GM21381 (cell line): ENCODE results near the gene SLC22A23.

Source experiments
- ATAC-seq: cut with Tn5 transposase; IDR thresholded peaks from one replicate; pipeline ENCODE4 v1.9.1; 2021; ENCODE audit warnings: mild to moderate bottlenecking, moderate library complexity; ENCODE audit not compliant: unreplicated experiment

The SLC22A23 gene

DNA sequence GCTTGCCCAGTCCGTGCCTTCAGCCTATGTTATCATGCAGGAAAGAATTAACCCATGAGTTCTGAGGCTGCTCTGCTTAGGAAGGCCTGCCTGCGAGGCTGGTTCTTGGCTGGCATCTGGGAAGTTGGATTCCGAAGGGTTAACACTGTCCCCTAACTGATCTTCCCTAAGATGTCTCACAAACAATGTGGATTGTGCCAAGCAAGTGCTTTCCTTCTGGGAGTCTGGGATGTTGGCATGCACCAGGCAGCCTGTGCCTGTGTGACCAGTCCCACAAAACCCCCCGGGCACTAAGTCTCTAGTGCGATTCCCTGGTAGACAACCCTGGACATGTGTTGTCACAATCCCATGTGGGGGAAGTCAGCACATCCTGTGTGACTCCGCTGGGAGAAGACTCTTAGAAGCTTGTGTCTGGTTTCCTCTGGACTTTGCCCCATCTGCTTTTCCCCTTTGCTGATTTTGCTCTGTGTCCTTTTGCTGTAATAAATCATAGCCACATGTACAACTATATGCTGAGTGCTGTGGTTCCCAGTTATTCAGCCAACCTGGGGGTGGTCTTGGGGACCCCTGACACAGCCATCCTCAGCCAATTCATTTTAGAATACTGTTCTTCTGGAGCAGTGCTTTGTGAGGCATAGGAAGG is 83.8 kb downstream of the SLC22A23 start:
- ATAC-seq, result no peak

DNA sequence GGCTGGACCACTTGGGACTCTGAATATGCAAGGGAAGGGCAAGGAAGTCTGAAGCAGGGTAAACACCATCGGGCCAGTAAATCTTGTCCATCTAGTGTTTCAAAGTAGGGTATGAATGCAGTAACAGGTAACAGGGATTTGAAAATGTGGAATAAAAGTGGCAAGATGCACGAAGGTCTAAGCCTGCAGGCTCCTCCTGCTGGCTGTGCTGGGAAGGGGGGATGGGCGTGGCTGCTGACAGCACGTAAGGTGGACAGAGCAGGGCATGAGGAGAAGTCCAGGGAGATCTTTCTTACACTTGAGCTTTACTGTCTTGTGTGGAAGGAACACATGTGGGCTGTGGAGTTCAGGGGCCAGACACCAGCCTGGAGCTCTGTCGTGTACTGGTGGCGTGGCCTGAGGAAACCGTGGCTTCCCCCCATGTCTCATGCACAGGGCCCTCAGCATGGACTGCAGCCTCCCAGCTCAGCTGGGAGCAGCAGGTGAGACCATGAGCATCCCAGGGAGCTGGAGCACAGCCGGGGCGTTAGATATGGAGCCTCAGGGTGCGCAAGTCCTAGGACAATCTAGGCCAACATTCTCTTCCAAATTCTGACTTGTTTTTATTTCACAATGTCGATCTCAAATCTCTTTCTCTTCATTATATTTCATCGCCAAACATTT is 84.5 kb downstream of the SLC22A23 start:
- no peak for ATAC-seq

DNA sequence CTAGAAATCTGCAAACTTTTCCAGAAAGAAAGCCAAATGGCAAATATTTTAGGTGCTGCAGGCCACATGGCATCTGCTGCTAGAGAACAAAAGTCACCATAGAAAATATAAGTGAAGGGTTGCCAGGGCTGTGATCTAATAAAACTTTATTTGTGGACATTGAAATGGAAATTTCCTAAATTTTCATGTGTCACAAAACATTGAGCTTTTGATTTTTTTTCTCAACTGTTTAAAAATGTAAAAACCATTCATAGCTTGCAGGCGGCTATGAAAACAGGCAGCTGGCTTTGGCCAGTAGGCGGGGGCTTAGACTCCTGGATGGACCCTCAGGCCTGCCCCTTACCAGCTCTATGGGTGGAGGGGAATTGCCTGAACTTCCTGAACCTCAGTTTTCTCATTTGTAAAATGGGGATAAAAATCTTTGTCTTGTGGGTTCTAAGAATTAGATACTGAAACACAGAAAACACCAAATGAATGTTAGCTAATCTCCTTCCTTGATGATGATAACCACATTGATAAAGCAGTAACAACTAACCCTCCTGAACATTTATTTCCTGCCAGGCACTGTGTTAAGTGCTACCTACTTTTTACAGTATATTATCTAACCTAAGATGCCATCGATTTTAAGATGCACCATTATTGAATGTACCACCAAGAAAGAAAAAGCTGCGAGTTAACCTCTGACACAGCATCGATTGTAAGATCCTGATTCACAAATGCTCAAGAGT is 85.5 kb downstream of the SLC22A23 start:
- ATAC-seq, result no peak

DNA sequence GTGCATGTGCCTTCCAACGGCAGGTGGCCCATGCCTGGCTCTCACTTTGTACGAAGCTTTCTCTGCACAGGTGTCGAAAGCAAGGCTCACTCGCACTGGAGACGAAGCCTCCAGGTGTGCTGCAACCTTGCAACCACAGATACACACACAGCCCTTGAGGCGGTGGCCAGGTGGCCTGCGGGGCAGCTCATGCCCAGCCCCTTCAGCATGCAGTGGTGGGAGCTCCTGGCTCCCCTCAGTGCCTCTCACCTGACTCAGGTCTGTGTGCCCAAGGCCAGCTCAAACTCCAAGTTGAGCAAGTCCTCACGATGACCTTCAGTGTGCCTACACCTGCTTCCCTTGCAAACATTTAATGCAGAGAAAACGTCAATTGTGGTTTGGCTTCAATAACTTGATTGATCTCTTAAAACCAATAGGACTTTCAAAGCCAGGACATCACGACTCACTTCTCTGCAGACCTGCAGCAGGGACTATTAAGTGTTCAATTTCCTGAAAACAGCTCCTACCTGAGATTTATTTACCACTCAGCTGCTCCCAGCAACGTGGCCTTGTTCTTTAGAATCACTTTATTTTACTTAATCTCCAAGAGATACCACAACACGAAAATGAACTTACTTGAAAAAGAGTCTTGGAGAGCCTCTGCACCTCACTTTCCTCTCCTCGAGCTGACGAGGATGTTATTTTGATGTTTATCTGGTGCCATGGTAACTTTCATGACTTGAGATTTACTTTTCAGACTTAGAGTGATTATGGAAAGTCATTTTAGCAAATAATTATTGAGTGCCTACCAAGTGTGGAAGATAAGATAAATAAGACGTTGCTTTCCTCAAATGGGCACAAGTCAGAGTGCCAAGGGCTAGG is 86.3 kb downstream of the SLC22A23 start:
- ATAC-seq, result no peak

DNA sequence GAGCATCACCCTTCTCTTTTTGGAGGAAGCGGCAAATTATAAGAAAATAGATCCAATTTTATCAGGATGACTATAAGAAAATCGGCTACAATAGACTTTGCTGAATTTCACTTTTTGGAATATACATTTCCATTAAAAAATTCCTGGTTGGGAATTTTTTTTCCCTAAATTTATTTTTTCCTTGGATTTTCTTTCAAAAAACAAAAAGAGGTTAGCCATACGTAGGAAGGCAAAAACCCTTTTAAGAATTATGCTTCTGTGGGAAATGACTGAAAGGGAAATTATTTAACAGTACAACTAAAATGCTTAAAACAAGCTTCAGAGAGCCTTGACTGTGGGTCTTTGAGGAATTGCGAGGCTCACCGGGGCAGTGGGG is 86.9 kb downstream of the SLC22A23 start:
- ATAC-seq, result no peak

DNA sequence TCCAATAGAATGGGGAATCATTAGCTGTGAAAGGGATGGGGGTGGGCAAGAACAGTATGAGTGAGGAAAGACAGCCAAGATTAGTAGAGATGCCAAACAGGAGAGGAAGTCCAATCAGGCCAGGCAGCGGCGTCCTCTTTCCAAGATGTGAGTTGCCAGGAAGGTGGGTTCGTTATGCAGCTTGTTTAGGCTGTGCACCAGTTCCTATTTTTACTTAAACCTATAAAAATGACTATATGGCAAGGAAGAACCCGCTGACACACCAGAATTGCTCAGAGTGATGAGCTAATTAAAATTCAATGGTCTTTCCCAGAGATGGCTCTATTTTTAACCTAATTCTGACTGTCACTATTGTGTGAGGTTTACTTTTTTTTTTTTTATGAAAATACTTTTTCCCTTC is 88.2 kb downstream of the SLC22A23 start:
- ATAC-seq, result no peak

DNA sequence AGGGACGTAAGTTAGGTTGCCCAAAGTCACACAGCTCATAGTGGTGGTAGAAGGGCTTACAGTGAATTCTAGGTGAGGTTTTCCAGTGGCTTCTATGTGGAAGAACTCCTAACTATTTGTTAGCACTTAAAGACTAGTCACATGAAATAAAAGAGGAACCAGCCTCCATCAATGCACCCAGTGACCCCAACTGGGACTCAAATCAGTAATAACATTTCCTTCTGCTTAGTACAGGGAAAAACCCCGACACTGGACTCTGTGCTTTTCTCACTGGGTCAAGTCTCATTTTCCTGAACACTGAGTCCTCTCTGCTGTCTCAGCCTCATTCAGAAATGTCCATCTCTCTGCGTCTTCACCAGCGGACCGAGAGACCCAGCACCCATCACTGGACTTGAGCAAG is 89.2 kb downstream of the SLC22A23 start:
- ATAC-seq, result no peak

DNA sequence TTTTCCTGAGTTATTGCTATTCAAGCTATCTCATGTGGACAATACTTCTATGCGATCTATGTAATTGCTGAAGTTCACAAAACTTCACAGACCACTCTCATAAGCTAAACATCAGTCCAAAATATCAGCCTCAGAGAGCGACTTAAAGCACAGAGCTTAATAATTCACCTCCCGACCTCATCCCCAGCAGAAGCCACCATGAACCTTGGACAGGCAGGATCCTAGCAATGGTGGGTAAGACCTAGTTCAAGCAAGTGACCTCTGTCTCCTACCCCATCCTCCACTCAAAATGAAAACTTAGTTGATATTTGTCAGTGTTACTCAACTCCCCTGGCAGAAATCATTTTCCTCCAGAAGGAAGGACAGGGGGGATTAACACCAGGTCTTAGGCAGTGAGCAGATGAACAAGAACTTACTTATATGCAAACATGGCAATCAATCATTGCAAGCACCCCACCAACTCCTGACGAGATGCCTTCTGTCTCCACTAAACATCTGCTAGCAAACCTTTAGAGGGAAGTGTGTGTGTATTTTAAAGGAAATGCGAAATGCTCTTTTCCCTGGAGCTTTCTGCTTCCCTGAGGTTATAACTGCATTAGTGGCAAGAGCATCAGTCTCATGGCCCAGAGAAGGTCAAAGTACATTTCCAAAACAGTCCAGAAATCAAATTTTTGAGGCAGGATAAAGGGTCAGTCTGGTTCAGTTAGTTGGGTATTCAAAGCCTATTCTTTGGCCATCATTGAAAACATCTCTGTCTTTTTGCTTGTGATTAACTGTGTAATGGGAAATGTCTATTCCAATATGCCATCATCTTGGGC is 90.0 kb downstream of the SLC22A23 start:
- ATAC-seq, result no peak

DNA sequence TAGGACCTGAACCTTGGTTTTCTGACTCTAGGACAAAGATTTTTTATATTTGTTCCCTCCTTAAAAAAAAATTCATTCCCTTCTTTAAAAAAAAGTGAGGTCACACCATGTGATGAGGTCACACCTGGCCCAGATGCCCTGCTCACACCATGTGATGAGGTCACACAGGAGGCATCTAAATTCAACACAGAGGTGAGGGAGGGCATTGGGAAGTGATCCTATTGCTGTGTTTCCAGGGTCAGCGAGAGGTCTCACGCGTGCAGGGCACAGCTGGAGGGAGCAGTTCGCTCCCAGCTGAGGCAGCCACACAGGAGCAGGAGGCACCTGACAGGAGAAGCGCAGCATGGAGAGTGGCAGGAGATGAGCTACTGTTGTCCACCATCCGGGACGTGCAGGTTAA is 92.5 kb downstream of the SLC22A23 start:
- ATAC-seq, result no peak

DNA sequence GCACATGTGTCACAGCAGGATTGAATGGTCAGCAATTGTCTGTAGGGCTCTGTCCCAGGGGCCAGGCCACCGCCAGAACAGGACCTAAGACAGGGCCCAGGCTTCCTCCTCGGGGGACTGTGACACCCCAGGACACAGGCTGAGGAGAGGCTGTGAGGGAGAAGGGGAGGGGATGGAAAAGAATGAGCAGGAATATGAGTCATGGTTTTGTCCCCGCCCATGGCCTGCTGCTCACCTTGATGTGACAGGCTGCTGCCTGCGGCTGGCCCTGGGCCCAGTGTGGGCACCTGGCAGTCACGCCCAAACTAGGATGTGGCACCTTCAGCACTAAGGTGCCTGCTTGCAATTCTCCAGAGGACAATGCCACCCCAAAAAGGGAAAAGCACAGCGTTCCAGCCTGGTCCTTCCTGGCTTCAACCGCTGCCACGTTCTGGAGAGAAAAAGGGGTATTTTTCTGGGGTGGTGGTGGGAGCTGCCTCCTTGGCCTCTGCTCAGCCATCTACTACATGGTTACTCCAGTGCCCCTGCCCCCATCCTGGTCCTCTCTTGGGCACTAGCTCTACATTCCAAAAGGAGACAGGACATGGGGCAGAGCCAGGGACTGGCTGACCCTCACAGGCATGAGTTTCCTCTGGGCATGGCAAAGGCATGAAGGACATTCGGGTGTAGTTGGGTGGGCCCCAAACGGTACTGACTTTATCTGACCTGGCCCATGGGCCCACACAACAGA is 93.4 kb downstream of the SLC22A23 start:
- no peak for ATAC-seq

DNA sequence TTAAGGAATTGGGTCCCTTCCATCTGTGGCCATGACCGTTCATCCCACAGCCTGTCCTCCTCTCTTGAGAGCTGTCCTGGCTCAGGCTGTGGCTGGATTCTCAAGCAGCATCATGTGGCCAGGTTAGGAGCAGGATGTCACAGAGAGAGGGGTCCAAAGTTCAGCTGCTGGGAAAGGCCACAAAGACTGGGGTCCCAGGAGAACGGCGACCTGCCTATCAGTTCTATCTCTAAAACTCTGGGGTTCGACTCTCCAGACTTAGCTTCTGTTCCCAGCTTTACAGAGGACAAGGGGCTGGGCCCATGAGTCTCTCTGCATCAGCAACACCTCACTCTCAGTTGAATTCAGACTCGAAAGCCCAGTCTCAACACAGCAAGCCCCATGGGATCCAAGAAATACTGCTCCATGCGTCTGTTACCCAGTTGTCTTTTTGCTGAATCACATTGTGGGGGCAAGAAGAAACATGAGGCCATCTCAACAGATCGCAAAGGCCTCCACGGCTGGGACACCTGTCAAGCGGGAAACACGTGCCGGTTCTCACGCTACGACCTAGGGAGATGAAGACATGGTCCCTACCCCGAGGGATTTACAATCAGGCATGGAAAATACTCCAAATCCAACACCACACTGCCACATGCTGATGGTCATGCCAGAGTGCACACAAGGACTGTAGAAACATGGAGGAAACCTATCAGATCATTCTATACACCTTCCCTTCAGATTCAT is 95.4 kb downstream of the SLC22A23 start:
- no peak for ATAC-seq

DNA sequence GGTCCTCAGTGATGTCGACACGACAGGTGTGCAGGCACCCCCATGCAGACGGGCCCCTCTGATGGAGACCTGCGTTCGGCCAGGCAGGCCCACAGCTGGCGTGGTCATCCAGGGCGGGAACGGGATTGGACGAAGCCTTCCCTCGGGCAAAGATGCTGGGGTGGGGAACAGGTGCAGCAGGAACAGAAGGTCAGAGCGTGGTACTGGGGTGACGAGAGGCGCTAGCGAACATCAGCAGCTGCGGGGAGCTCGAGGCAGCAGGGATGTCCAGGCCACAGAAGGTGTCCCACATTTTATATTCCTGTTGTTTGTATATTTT is 96.2 kb downstream of the SLC22A23 start:
- ATAC-seq, result no peak

DNA sequence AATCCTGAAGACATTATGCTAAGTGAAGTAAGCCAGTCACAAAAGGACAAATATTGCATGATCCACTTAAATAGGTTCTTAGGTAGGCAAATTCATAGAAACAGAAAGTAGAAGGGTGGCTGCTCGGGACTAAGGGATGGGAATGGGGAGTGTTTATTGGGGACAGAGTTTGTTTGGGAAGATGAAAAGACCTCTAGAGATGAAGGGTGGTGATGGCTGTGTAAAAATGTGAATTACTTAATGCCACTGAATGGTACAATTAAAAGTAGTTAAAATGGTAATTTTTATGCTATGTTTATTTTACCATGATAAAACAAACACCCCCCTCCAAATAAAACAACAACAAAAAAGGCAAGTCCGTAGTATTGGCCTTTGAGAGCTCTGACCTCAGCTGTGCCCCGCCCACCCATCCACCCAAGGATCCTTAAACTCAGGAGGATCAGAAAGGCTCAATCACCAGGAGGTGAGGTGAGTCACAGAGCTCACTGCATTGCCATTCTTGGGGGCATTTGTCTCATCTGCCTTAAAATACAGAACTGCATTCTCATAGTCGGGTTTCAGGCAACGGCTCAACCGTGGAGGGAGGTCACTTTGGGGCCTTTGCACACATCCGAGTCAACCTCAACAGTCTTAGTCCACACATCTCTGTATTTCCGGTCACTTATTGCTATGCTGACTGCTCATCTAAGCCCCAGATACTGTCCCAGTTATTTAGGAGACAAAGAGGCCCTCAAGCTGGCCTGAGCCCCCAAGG is 96.7 kb downstream of the SLC22A23 start:
- ATAC-seq, result no peak

DNA sequence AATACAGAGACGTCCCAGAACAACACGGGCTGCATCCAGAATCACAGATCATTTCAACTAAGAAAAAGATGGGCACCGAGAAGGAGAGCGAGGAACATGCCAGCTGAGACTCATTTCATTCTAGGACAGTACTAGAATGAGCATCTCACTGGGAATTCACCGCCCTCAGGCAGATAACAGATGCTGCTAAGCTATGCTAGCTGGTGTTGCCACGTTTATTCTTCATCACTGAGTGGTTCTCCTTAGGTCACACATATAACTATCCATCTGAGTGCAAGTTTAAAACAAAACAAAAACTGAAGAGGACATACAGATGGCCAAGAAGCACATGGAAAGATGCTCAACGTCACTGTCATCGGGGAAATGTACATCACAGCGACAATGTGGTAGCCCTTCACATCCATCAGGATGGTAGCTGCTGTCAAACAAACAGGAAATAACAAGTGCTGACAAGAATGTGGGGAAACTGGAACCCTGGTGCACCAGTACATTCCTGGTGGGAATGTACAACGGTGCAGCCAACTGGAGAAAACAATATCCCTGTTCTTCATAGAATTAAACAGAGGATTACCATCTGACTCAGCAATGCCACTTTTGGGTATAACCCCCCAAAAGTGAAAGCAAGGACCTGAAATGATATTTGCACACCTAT is 97.6 kb downstream of the SLC22A23 start:
- no peak for ATAC-seq

DNA sequence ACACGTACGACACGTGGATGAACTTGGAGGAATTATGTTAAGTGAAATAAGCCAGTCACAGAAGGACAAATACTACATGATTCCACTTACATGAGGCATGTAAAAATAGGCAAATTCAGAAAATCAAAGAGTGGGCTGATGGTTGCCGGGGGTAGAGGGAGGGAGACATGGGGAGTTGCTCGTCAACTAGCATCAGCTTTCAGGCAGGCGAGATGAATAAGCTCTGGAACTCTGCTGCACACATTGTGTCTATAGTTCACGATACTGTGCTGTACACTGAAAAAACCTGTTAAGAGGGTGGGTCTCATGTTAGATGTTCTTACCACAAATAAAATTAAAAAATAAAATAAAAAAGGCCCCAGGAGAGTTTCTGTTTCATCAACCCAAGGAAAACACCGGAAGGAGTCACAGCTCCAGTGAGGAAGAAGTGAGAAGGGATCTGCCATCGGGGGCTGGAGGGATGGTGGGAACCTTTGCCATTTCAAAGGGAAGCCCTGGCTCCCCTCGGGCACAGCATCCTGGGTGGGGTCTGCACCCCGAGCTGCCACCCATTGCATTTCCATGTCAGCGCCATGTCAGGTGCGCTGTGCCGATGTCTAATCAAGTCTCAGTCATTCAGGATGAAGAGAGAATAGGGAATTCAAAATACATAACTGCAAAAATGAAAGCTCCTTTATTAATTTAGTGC is 98.3 kb downstream of the SLC22A23 start:
- ATAC-seq, result no peak

DNA sequence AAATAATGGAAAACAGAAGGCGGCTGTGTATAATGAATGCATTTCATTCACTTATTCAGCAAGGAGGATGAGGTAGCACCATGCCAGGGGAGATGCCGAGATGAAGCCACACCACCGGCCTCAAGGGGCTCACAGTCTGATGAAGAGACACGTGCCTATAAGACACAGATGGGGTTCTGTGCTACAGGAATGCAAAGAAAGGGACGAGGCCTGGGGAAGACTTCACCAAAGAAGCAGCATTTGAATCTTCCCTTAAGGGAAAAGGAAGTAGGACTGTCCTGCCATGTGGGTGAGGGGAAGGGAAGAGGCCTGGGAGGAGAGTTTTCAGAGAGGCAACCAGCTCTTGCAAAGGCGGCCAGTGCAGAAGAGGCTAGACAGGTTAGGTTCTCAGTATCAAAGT is 99.2 kb downstream of the SLC22A23 start:
- ATAC-seq, result no peak

DNA sequence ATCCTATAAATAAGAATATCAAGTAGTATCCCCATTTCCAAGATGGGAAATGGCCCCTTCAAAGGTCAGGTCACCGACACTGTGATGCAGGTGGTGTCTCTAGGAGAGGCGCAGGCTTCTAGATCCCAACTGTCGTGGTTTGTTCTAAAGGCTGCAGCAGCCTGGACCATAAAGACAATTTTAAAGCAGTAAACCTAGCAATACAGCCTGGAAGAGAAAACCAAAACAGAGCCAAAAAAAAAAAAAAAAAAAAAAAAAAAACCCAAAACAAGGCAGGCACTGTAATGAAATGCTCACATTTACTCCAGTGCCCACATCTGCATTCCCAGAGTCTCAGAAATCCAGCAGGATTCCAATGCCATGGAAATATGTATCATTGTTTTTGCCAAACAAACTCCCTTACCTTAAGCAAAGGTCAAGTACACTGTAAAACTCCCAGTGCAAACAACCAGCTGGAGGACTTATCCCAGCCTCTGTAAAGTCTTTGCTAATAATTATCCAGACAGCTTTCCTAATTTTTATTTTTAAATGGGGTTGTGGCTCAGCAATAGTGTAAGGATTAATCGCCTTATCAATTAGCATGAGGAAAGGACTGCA is 99.9 kb downstream of the SLC22A23 start:
- no peak for ATAC-seq
